Measurements from ENCODE around the gene GALNT13. TPM values are rescaled to one million over a fixed set of nuclear protein-coding genes. Genes with fewer than 3 reads are reported as not detected.

GALNT13 gene
- polyA plus RNA-seq, 3 donors, result not detected

GRCh38 chr2:153986488-153987229 lies 114.9 kb downstream of the GALNT13 start:
- H3K79me2 ChIP-seq (ENCODE audit: insufficient read depth, low read length), result no peaks in the 10 kb centered on the region
- no peaks in the 10 kb centered on the region for H4K20me1 ChIP-seq (ENCODE audit: insufficient read depth, low read length)
- no peak for DNase-seq
- H3K27ac ChIP-seq (ENCODE audit: low read depth in 1 of 2, low read length in 2 of 2), result no peak overlapping the region
- Mint-ChIP-seq H3K4me3 (no peak overlapping the region), H3K4me1 (no peaks in the 10 kb centered on the region), H3K9me3 (peaks cover 0 to 8% (median 0%) of the 10 kb centered on the region in 7 donors), H3K27ac (no peak overlapping the region), H3K36me3 (no peaks in the 10 kb centered on the region), H3K27me3 (ENCODE audit: low read depth in 3 of 3) (peaks cover 0 to 3% (median 0%) of the 10 kb centered on the region in 3 donors)
- no peak overlapping the region for H3K9ac ChIP-seq (ENCODE audit: insufficient read depth, low read length, poor library complexity, severe bottlenecking)
- H3K4me3 ChIP-seq (replicated peaks in 1 of 3; ENCODE audit: low read depth in 2 of 3, low read length in 3 of 3), result no peak overlapping the region
- 88% methylated on average over 2 of the region's 9 CpGs for WGBS (ENCODE audit: insufficient coverage)
- no peak overlapping the region for H3K4me2 ChIP-seq (replicated peaks; ENCODE audit: extremely low read depth, low read length, poor library complexity, severe bottlenecking)
- H2AFZ ChIP-seq (ENCODE audit: insufficient read depth, low read depth, low read length, poor library complexity, severe bottlenecking), result no peak overlapping the region
- no peaks in the 10 kb centered on the region for H3K4me1 ChIP-seq (ENCODE audit: control insufficient read depth in 1 of 2, insufficient read depth in 2 of 2, low read length in 2 of 2)
- no peaks in the 10 kb centered on the region for H3K36me3 ChIP-seq (replicated peaks in 1 of 2; ENCODE audit: control insufficient read depth in 1 of 2, insufficient read depth in 2 of 2, low read length in 2 of 2)
- no peaks in the 10 kb centered on the region for H3K9me3 ChIP-seq (replicated peaks in 1 of 2; ENCODE audit: control insufficient read depth in 1 of 2, insufficient read depth in 1 of 2, low read length in 2 of 2)
- intact Hi-C loops (cut with micrococcal nuclease), result no loop called here
- no peak for TF ChIP-seq CTCF (IDR thresholded peaks at IDR 0.05)
- no peaks in the 10 kb centered on the region for H3K27me3 ChIP-seq (ENCODE audit: control insufficient read depth in 2 of 2, insufficient read depth in 2 of 2, low read length in 2 of 2)

- Histone ChIP-seq H3K27ac (ENCODE audit: low read depth in 1 of 2, low read length in 2 of 2) (no peak overlapping the region), H4K20me1 (ENCODE audit: insufficient read depth, low read length) (no peaks in the 10 kb centered on the region), H3K4me3 (replicated peaks in 1 of 3; ENCODE audit: low read depth in 2 of 3, low read length in 3 of 3) (no peak overlapping the region), H2AFZ (ENCODE audit: insufficient read depth, low read depth, low read length, poor library complexity, severe bottlenecking) (no peak overlapping the region), H3K79me2 (ENCODE audit: insufficient read depth, low read length) (no peaks in the 10 kb centered on the region), H3K9ac (ENCODE audit: insufficient read depth, low read length, poor library complexity, severe bottlenecking) (no peak overlapping the region), H3K4me2 (replicated peaks; ENCODE audit: extremely low read depth, low read length, poor library complexity, severe bottlenecking) (no peak overlapping the region), H3K4me1 (ENCODE audit: control insufficient read depth in 1 of 2, insufficient read depth in 2 of 2, low read length in 2 of 2) (no peaks in the 10 kb centered on the region), H3K36me3 (replicated peaks in 1 of 2; ENCODE audit: control insufficient read depth in 1 of 2, insufficient read depth in 2 of 2, low read length in 2 of 2) (no peaks in the 10 kb centered on the region), H3K9me3 (replicated peaks in 1 of 2; ENCODE audit: control insufficient read depth in 1 of 2, insufficient read depth in 1 of 2, low read length in 2 of 2) (no peaks in the 10 kb centered on the region), H3K27me3 (ENCODE audit: control insufficient read depth in 2 of 2, insufficient read depth in 2 of 2, low read length in 2 of 2) (no peaks in the 10 kb centered on the region)
- Mint-ChIP-seq H3K27me3 (ENCODE audit: low read depth in 3 of 3) (peaks cover 0 to 3% (median 0%) of the 10 kb centered on the region in 3 donors), H3K4me1 (no peaks in the 10 kb centered on the region), H3K36me3 (no peaks in the 10 kb centered on the region), H3K4me3 (no peak overlapping the region), H3K27ac (no peak overlapping the region), H3K9me3 (peaks cover 0 to 15% (median 3%) of the 10 kb centered on the region in 7 donors)
- intact Hi-C loops (cut with micrococcal nuclease), result no loop called here
- no peak for DNase-seq
- no peak for TF ChIP-seq CTCF (IDR thresholded peaks at IDR 0.05)
Observed at GRCh38 chr2:153990771-153991170, 119.0 kb downstream of the GALNT13 start.

All from CD14-positive monocyte (primary cell).